Stimulated activated naive CD8-positive, alpha-beta T cell treated with anti-CD3 and anti-CD28 coated beads, Interleukin-15, amount 100 ng/mL, for 72 hours (primary cell): ENCODE measurements around the gene XYLT1.

Experiments used
- ATAC-seq: fragments of 150-1000 bp; cut with Tn5 transposase; 2 replicates; pipeline ENCODE4 v1.10.0; 2021; ENCODE audit warnings: mild to moderate bottlenecking, moderate library complexity
- DNase-seq, 2 donors: peaks; one replicate each; pipeline ENCODE4 v3.0.0; 2021 to 2022
- H3K27ac Mint-ChIP-seq, 2 donors: one replicate each; pipeline ENCODE4 v1.8.0; 2022; ENCODE audit warnings: mild to moderate bottlenecking in 2 of 2, mixed read lengths in 2 of 2, moderate library complexity in 2 of 2
- H3K27me3 Mint-ChIP-seq: one replicate; pipeline ENCODE4 v1.8.0; 2022; ENCODE audit warnings: mixed read lengths
- H3K4me1 Mint-ChIP-seq: one replicate; pipeline ENCODE4 v1.8.0; 2022; ENCODE audit warnings: mild to moderate bottlenecking, mixed read lengths
- H3K4me3 Mint-ChIP-seq, 2 donors: one replicate each; pipeline ENCODE4 v1.8.0; 2022; ENCODE audit warnings: mild to moderate bottlenecking in 2 of 2, mixed read lengths in 2 of 2, moderate library complexity in 1 of 2
- H3K9me3 Mint-ChIP-seq, 2 donors: one replicate each; pipeline ENCODE4 v1.8.0; 2022; ENCODE audit warnings: mixed read lengths in 2 of 2

Gene XYLT1

GRCh38 chr16:17470182-17470907, 415 bp downstream of the XYLT1 start:
- ATAC-seq (peak; percentile 52), DNase-seq (peak in 1 of 2 donors; percentile 30)
- H3K9me3 Mint-ChIP-seq, result no peaks in the 10 kb centered on the region
- H3K27ac Mint-ChIP-seq, result peak overlapping the region in 1 of 2 donors; percentile 17
- H3K27me3 Mint-ChIP-seq, result peaks cover 19% of the 10 kb centered on the region
- peaks cover 56% of the 10 kb centered on the region for H3K4me1 Mint-ChIP-seq
- peak overlapping the region; percentile 77 to 88 for H3K4me3 Mint-ChIP-seq

- DNase-seq (peak; percentile 9 to 36), ATAC-seq (peak; percentile 67)
- Mint-ChIP-seq H3K27me3 (peaks cover 14% of the 10 kb centered on the region), H3K4me1 (peaks cover 51% of the 10 kb centered on the region), H3K27ac (peak overlapping the region; percentile 17 to 20), H3K4me3 (peak overlapping the region; percentile 77 to 88), H3K9me3 (no peaks in the 10 kb centered on the region)
Measured at GRCh38 chr16:17469741-17470181, 999 bp downstream of the XYLT1 start.

GRCh38 chr16:17469011-17469740, 1.6 kb downstream of the XYLT1 start:
- Mint-ChIP-seq H3K27ac (peak overlapping the region; percentile 17 to 20), H3K4me1 (peaks cover 45% of the 10 kb centered on the region), H3K4me3 (peak overlapping the region; percentile 77 to 88), H3K27me3 (peaks cover 8% of the 10 kb centered on the region), H3K9me3 (no peaks in the 10 kb centered on the region)
- DNase-seq (no peak), ATAC-seq (no peak)

DNA sequence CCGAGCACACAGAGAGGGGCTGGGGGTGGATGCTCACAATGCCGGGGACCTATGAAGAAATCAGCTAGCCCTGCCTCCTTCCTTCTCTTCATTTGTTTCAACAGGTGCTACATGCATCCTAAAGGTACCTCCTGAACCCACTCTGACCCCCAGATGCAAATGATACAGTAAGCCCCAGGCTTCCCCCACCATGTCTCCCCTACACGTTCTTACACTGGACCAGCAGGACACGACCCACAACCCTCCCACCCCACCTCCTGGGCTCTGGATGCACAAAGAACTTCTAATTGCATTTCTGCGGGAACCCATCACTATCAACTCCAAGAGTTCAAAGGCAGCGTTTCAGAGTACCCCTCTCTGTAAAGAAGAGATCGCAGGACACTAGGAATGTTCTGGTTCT, 2.1 kb downstream of the XYLT1 start:
- Mint-ChIP-seq H3K4me3 (peak overlapping the region; percentile 77 to 88), H3K9me3 (no peaks in the 10 kb centered on the region), H3K4me1 (peaks cover 44% of the 10 kb centered on the region), H3K27ac (no peak overlapping the region), H3K27me3 (peaks cover 2% of the 10 kb centered on the region)
- no peak for DNase-seq
- ATAC-seq, result no peak

GRCh38 chr16:17467923-17468540, 2.7 kb downstream of the XYLT1 start:
- Mint-ChIP-seq H3K27me3 (no peaks in the 10 kb centered on the region), H3K27ac (peak overlapping the region in 1 of 2 donors; percentile 9), H3K4me3 (peak overlapping the region; percentile 59 to 66), H3K9me3 (no peaks in the 10 kb centered on the region), H3K4me1 (peaks cover 48% of the 10 kb centered on the region)
- DNase-seq (peak; percentile 13 to 37), ATAC-seq (no peak)

- H3K27me3 Mint-ChIP-seq, result no peaks in the 10 kb centered on the region
- DNase-seq (no peak), ATAC-seq (no peak)
- H3K4me1 Mint-ChIP-seq, result peaks cover 60% of the 10 kb centered on the region
- H3K27ac Mint-ChIP-seq, result no peak overlapping the region
- H3K4me3 Mint-ChIP-seq, result no peak overlapping the region
- no peaks in the 10 kb centered on the region for H3K9me3 Mint-ChIP-seq
Measured at GRCh38 chr16:17466876-17467275, 3.9 kb downstream of the XYLT1 start.

- Mint-ChIP-seq H3K4me1 (peaks cover 73% of the 10 kb centered on the region), H3K27me3 (no peaks in the 10 kb centered on the region), H3K27ac (no peak overlapping the region), H3K9me3 (no peaks in the 10 kb centered on the region), H3K4me3 (no peak overlapping the region)
- DNase-seq (no peak), ATAC-seq (no peak)
Measured at GRCh38 chr16:17465460-17465859, 5.3 kb downstream of the XYLT1 start.

- H3K4me3 Mint-ChIP-seq, result no peak overlapping the region
- ATAC-seq (no peak), DNase-seq (no peak)
- H3K9me3 Mint-ChIP-seq, result no peaks in the 10 kb centered on the region
- H3K27me3 Mint-ChIP-seq, result no peaks in the 10 kb centered on the region
- peaks cover 61% of the 10 kb centered on the region for H3K4me1 Mint-ChIP-seq
- H3K27ac Mint-ChIP-seq, result no peak overlapping the region
Measured at GRCh38 chr16:17463335-17463734, 7.4 kb downstream of the XYLT1 start.

DNA sequence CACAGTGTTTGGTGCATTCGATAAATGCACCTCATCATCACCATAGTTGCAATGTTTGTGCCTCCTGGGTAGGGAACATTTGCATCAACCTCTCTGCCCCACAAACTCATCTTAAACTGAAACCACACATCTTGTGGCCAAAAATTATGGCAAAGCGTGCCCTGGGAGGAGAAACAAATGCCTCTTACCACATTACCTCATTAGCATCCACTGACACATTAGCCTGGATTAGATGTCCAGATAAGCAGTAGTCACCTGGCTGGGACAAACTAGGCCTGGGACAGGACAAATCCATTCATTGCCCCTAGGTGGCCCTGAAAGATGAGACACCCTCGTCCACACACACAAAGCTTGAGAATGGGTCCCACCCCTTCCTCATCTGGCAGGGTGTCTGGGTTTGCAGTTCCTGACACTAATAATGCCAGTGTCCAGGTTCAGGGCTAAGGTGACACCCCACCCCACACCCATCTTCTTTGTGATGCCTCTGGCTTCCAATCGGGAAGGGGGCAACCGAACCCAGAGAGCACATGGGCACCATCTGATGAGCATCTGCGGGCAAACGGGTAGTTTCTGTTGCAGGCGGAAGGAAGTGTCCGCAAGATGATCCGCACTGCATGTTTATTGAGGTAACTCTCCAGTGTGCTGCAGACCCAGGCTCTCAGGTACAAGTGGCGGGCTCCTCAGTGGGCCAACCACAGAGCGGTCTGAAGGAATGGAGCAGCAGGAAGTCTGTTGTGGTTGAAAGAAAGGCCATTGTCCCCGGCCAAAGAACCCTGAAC, 8.6 kb downstream of the XYLT1 start:
- H3K27ac Mint-ChIP-seq, result peak overlapping the region in 1 of 2 donors; percentile 35
- H3K4me1 Mint-ChIP-seq, result peaks cover 49% of the 10 kb centered on the region

DNA sequence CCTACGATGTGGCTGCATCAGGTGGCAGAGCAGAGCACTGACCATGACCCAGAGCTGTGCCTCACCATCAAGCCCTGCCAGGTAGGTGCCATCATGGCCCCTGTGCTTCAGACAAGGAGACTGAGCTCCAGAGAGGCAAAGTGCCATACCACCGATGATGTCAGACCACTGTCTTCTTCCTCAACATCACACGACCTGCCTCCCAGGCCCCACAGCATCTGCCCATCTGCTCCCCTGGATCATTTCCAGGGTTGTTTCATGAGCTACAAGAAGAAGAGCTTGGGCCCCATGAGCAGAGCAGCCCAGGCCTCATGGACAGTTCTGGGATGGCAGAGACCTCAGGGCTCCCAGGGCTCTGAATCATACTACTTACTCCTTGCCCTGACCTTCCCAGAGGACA, 9.9 kb downstream of the XYLT1 start:
- Mint-ChIP-seq H3K27ac (no peak overlapping the region), H3K27me3 (no peaks in the 10 kb centered on the region), H3K4me1 (peaks cover 41% of the 10 kb centered on the region), H3K9me3 (no peaks in the 10 kb centered on the region), H3K4me3 (no peak overlapping the region)
- ATAC-seq, result no peak
- no peak for DNase-seq

More for the DNA sequence above, 8.6 kb downstream of the XYLT1 start:
- DNase-seq (no peak), ATAC-seq (peak; percentile 50)
- no peaks in the 10 kb centered on the region for H3K27me3 Mint-ChIP-seq
- H3K4me3 Mint-ChIP-seq, result peak overlapping the region in 1 of 2 donors; percentile 42
- H3K9me3 Mint-ChIP-seq, result no peaks in the 10 kb centered on the region

- no peak for DNase-seq
- no peak for ATAC-seq
- Mint-ChIP-seq H3K4me1 (peaks cover 35% of the 10 kb centered on the region), H3K9me3 (no peaks in the 10 kb centered on the region), H3K4me3 (no peak overlapping the region), H3K27me3 (no peaks in the 10 kb centered on the region), H3K27ac (no peak overlapping the region)
Measured at GRCh38 chr16:17459903-17460521, 10.7 kb downstream of the XYLT1 start.

DNA sequence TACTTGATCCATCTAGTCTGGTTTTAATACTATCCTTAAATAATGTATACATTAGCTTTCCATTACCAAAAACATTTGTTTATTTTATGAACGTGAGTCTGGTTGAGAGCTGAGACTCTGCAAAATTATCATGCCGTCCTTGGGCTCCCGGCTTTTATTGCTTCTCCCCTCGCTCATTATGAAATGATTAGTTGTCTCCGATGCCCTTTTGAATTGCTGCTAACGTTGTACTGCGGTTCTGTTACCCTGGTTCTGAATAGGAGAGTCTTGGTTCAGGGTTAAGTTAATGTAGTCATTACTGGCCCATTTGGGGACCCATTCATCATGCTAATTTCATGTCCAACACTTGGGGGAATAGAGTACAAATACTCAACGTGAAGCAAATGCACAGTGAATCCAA, 12.8 kb downstream of the XYLT1 start:
- no peaks in the 10 kb centered on the region for H3K9me3 Mint-ChIP-seq
- DNase-seq (no peak), ATAC-seq (no peak)
- H3K4me1 Mint-ChIP-seq, result peaks cover 25% of the 10 kb centered on the region
- no peaks in the 10 kb centered on the region for H3K27me3 Mint-ChIP-seq
- H3K27ac Mint-ChIP-seq, result no peak overlapping the region
- no peak overlapping the region for H3K4me3 Mint-ChIP-seq

- no peaks in the 10 kb centered on the region for H3K27me3 Mint-ChIP-seq
- DNase-seq (no peak), ATAC-seq (no peak)
- peaks cover 25% of the 10 kb centered on the region for H3K4me1 Mint-ChIP-seq
- no peaks in the 10 kb centered on the region for H3K9me3 Mint-ChIP-seq
- H3K4me3 Mint-ChIP-seq, result no peak overlapping the region
- no peak overlapping the region for H3K27ac Mint-ChIP-seq
Measured at GRCh38 chr16:17457513-17457912, 13.2 kb downstream of the XYLT1 start.

DNA sequence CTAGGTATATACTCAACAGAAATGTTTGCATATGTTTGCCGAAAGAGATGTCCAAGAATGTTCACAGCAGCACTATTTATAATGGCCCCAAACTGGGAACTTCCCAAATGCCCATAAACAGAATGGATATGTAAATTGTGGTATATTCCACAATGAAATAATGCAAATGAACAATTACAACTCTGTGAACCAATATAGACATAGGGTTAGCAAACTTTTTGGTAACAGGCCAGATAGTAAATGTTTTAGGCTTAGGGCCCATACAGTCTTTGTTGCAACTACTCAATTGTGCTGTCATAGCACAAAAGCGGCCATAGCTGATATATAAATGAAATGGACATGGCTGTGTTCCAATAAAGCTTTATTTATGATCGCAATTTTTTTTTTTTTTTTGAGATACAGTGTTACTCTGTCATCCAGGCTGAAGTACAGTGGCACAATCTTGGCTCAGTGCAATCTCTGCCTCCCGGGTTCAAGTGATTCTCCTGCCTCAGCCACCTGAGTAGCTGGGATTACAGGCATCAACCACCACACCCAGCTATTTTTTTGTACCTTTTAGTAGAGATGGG, 16.5 kb downstream of the XYLT1 start:
- no peak overlapping the region for H3K27ac Mint-ChIP-seq
- ATAC-seq (no peak), DNase-seq (no peak)

More for the DNA sequence above, 16.5 kb downstream of the XYLT1 start:
- Mint-ChIP-seq H3K4me1 (peaks cover 34% of the 10 kb centered on the region), H3K4me3 (no peak overlapping the region), H3K27me3 (no peaks in the 10 kb centered on the region), H3K9me3 (no peaks in the 10 kb centered on the region)
